ENCODE data around the gene OSBPL9.
"Not testable (repeated sequence)": the region's sequence is repeated elsewhere in the genome, so short reads cannot be mapped to it uniquely, and the experiment has no call there.

OSBPL9 gene

DNA sequence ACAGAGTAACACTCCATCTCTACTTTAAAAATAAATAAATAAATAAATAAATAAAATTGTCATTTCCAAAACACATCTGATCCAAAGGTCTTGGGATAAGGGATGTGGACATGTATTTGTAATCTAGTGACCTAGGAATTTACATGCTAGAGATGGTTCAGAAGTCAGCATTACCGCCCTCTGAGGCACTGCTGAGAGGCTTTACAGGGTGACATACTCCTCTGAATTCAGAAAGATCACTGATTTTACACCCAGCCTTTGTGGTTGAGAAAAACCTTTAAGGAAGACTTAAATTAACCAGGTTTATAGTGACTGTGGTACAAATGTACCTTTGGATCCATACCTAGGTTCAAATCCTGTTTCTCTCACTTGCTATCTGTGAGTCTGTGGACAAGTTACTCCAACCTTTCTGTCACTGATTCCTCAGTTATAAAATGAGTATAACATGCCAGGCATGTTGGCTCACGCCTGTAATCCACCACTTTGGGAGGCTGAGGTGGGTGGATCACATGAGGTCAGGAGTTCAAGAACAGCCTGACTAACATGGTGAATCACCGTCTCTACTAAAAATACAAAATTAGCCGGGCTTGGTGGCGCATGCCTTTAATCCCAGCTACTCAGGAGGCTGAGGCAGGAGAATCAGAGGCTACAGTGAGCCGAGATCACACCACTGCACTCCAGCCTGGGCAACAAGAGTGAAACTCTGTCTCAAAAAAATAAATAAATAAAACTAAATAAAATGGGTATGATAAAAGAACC is 20.1 kb downstream of the OSBPL9 start:
- no peak for DNase-seq (ENCODE audit: low read depth)

DNA sequence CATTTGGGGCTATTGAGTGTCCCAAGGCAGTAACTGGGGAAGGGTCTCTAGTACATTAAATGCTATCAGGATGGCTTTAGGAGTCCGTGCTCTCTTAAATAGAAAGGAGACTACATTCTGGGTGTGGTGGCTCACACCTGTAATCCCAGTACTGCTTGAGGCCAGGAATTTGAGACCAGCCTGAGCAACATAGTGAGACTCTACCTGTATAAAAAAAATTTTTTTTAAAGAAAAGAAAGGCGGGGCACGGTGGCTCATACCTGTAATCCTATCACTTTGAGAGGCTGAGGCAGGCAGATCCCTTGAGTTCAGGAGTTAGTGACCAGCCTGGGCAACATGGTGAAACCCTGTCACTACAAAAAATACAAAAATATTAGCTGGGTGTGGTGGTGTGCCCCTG is 21.5 kb downstream of the OSBPL9 start:
- DNase-seq (ENCODE audit: low read depth) = no peak

DNA sequence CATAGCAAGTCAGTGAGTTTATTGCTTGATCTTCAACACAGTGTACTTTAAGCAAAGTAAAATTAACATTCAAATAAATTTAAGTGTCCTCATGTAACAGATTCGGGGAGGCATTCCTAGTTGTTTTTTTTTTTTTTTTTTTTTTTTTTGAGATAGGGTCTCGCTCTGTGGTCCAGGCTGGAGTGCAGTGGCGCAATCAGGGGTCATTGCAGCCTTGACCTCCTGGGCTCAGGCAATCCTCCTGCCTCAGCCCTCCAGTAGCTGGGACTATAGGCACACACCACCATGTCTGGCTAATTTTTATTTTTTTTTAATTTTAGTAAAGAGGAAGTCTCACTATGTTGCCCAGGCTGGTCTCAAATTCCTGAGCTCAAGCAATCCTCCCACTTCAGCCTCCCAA is 22.8 kb downstream of the OSBPL9 start:
- DNase-seq (ENCODE audit: low read depth) = no peak

DNA sequence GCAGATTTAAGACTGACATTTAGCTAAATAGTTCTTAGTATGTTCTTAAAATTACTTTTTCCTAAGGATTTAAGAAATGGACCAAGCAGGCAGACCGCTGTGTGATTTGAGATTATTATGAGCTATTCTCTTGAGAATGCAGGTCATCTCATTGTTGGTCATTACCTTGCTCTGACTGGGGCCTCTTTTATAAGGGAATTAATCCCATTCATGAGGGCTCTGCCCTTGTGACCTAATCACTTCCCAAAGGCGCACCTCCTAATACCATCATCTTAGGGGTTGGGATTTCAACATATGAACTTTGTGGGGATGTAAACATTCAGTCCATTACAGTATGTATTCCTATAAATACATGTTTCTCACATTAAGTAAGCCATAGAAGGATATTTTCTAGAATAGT is 24.2 kb downstream of the OSBPL9 start:
- no peak for DNase-seq (ENCODE audit: low read depth)

DNA sequence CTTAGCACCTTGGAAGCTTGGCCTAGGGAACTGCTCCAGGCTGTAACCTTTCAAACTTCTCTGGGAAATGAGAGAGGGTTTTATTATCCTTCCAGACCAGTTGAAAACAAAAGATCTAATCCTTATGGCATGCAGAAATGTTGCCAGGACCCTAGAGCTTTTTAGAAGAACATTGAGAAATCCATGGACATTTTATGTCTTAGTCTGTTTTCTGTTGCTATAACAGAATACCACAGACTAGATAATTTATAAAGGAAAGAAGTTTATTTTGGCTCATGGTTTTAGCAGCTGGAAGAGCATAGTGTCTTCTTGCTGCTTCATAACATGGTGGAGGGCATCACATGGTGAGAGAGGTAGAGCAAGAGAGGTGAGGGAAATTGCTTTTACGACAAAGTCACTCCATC is 25.8 kb downstream of the OSBPL9 start:
- no peak for DNase-seq (ENCODE audit: low read depth)

DNA sequence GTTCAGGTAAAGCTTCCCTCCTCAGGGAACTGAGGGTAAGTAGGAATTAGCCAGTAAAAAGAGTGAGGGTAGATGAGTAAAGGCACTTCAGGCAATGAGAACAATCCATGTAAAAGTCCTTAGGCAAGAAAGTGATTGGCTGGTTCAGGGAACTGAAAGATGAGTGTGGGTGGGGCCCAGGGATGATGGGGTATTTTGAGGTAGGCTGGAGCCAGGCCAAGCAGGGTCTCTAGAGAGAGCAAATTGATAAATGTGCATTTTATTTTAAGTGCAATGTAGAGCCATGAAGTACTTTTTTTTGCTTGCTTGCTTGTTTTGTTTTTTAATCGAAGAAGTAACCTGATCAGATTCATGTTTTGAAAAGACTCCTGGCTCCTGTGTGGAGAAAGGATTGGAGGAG is 26.5 kb downstream of the OSBPL9 start:
- DNase-seq (ENCODE audit: low read depth) = no peak

DNA sequence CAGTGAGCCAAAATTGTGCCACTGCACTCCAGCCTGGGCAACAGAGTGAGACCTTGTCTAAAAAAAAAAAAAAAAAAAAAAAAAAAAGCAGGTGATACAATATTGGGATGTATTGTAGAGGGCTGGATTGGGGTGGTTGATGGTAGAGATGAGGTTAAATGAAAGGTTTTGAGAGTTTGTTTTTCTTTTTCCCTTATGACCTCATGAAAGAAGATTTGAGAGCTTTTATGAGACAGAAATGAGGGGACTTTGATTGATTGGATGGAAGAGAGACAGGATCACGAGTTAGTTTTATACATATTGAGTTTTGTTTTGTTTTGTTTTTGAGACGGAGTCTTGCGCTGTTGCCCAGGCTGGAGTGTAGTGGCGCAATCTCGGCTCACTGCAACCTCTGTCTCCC is 27.1 kb downstream of the OSBPL9 start:
- DNase-seq (ENCODE audit: low read depth) = no peak

DNA sequence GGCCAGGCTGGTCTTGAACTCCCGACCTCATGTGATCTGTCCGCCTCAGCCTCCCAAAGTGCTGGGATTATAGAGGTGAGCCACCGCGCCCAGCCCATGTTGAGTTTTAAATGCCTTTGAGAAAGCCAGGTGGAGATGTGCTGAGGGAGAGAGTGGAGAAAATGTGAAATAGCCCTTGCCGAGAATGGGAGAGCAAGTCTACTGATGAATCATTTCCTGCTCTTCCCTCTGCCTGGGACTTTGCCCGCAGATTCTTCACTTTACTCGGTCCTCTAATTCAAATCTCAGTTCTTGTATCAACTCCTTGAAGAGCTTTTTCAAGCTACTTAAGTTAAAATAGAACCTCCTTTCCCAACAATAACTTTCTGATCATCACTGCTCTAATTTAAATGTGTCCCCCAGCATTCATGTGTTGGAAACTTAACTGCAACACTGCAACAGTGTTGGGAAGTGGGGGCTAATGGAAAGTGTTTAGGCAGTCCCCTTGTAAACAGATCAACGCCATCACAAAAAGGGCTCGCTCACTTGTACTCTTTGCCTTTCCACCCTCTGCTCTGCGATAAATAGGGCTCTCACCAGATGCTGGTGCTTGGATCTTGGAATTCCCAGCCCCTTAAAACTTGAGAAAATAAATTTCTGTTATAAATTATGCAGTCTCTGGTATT is 27.8 kb downstream of the OSBPL9 start:
- no peak for DNase-seq (ENCODE audit: low read depth)

GRCh38 chr1:51646592-51646991 is 29.7 kb downstream of the OSBPL9 start:
- not testable (repeated sequence) for DNase-seq (ENCODE audit: low read depth)

DNA sequence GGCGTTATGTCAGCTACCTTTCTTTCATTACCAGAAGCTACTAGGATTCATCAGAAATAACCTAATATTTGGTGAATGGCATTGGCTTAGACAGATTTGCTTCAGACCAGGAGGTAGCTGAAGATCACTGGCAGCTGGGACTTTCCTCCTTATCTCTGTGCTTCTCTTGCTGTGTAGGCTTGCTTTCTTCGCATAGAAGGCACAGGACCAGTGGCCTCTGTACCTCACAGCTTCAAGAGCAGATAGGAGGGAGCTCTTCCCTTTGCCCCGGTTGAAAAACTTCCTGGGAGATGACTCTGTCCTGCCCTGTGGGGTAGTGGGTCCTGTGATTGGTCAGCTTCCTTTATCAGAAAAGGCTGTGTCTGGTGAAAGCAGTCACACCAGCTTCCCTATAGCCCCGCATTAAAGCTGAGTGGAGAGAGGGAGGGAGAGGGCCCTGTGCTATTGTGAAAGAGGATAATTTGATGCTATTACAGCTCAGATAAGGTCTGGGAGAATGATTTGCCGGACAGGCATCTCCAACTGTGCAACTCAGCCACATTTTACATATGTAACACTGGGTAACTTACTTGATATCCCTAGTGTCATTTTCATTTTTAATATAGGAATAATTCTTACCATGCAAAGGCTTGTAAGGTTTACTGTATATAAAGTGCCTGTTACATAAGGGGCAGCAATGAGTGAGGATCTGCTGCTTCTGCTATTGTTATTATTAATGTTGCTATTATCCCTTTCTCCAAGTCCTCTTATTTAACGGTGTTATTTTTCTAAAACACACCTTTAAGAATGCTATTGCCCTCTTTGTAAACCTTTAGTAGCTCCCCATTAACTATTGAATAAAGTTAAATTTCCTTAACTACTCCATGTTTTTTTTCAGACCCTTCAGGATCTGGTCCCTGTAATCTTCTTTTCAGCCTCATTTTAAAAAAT is 31.6 kb downstream of the OSBPL9 start:
- DNase-seq (ENCODE audit: low read depth) = no peak

DNA sequence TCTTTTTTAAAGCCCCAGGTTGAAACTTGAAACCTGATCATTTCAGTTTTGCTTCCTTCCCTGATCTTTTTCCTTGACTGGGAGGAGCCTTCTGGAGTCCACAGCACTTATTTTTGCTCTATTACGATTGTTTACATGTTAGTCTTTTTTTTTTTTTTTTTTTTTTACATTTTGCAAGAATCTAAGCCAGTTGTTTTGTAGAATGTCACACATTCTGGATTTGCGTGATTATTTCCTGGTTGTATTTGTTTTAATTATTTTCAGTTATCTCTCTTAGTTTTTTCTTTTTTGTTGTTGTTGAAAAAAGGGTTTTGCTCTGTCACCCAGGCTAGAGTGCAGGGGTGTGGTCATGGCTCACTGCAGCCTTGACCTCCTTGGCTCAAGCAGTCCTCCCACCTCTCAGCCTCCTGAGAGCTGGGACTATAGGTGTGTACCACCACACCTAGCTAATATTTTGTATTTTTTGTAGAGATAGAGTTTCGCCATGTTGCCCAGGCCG is 32.8 kb downstream of the OSBPL9 start:
- DNase-seq (ENCODE audit: low read depth) = no peak

DNA sequence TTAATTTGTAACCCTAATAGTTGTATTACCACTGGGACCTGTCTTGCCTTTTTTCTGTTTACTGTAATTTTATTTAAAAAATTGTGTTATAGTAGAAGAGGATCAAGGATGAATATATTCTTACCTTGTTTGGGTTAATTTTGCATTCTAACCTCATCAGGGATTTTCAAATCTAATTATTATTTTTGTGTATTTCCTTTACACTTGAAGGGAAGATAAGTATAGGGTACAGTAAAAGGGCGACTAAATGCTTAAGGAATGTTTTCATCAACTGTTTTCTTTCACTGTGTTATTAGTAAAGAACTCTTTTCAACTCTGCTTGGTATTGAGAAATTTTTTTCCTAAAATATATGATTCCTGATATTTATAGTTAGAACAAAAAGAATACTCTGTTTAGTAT is 33.3 kb downstream of the OSBPL9 start:
- DNase-seq (ENCODE audit: low read depth) = no peak

DNA sequence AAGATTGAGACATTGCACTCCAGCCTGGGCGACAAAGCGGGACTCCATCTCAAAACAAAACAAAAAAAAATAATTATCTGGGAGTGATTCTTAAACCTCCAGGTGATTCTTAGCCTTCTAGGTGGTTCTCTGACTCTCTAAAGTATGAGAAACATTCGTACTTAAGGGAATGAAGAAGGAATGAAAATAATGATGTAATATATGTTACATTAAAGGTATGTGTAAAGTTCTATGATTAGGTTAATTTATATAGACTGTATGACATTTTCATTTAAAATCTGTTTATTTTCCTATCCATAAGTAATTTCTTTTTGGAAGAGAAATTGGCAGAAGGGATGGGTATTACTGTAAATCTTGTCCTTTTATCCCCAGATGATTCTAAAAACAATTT is 34.7 kb downstream of the OSBPL9 start:
- DNase-seq (ENCODE audit: low read depth) = no peak

DNA sequence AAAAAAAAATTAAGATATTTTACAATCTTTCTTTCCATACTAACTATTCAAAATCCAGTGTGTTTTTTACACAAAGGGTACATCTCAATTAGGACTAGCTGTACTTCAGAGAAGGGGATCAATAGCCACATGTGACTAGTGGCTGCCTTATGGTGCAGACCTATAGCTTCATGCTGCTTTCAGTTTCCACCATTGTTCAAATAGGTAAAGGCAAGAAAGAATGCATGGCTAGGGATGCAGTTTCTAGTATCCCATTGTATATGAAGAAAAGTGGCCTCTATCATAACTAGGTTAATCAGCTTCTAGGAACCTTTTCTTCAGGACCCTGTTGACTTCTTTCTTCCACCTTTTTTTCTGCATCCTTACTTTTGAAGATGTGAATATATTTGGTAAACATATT is 35.7 kb downstream of the OSBPL9 start:
- DNase-seq (ENCODE audit: low read depth) = no peak

GRCh38 chr1:51653127-51653526 is 36.2 kb downstream of the OSBPL9 start:
- no peak for DNase-seq (ENCODE audit: low read depth)

GRCh38 chr1:51654000-51654399 is 37.1 kb downstream of the OSBPL9 start:
- DNase-seq (ENCODE audit: low read depth) = no peak

- DNase-seq (ENCODE audit: low read depth) = no peak
These were observed 39.5 kb downstream of the OSBPL9 start for GRCh38 chr1:51656374-51656773.

DNA sequence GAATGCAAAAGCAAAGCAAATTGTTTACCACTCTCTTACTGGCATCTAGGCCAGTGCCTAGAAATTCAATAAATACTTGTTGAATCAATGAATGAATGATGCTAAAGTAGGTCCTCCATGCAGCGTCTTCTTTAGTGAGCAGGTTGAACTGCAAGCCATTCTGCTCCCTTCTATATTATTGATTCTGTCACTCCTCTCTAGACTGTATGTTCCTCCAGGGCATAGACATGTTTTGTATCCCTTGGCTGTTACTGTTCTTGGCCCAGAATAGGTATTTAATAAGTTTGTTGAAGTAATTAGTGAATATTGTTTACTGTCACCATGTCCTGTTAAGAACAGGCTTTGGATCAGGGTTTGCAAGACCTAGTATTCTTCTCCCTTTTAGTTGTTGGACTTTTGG is 43.7 kb downstream of the OSBPL9 start:
- DNase-seq (ENCODE audit: low read depth) = no peak

DNA sequence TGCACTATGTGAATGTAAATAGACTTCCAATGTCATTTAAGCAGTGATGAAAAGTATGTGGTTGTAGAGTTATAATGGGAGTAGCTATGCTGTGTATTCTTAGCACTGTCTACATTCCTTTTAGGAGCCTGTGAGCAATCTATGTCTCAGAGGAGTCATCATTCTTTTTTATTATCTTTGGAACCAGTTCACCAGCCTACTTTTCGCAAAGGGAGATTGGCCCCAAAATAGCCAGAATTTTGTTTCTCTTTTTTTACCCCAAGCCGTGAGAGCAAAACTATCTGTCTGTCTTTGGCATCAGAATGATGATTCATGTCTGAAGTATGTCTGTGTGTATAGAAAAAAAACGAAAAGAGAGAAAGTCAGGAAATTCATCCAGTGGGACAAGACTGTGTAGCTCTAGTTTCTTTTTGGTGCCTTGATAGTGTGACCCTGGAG is 44.2 kb downstream of the OSBPL9 start:
- DNase-seq (ENCODE audit: low read depth) = no peak

DNA sequence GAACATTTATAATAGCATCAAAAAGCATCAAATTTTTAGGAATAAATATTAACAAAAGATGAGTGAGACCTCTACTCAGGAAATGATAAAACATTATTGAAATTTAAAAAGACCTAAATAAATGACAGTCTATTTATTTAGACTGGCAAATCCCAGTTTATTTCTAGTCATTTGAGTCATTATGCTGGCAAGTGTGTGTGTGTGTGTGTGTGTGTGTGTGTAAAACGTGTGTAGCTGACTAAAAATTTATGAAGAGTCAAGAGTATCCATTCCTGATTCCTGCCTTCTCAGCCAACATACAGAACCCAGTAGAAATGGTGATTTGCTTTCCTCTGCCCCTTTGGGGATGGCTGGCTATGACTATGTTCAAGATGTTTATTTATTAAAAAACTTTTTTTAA is 46.2 kb downstream of the OSBPL9 start:
- DNase-seq (ENCODE audit: low read depth) = no peak

DNA sequence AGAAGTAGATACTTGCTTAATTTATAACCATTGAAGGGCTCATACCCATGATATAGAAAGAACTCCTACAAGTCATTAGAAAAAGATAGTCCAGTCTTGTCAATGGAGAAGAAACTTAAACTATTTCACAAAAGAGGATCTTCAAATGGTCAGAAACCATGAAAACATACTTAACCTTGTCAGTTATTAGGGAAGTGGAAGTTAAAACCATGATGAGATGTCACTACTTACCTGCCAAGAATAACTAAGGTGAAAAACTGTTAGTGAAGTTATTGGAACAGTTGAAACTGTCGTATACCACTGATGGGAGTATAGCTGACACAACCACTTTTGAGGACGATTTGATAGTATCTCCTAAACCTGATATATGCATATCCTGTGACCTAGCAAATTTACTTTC is 46.8 kb downstream of the OSBPL9 start:
- no peak for DNase-seq (ENCODE audit: low read depth)

DNA sequence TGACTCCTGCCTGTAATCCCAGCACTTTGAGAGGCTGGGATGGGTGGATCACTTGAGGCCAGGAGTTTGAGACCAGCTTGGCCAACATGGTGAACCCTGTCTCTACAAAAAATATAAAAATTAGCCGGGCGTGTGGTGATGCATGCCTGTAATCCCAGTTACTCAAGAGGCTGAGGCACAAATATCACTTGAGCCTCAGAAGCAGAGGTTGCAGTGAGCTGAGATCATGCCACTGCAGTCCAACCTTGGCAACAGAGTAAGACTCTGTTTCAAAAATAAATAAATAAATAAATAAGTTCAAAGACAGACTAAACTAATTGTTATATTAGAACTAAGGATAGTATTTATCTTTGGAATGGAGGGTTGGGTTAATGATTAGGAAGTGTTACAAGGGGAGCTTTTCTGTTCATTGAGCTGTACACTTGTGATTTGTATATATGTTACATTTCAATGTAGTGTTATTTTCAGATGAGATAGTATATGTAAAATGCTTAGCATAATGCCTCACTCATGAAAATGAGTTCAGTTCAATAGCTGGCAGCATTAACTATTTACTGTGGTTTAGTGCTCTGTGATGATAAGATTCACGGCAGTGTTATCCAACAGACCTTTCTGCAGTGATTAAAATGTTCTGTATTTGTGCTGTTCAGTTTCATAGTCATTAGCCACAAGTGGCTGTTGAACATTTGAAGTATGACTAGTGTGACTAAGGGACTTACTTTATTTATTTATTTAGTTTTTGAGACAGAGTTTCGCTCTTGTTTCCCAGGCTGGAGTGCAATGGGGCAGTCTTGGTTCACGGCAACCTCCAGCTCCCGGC is 47.7 kb downstream of the OSBPL9 start:
- DNase-seq (ENCODE audit: low read depth) = no peak
